ENCODE results near the gene FUT6.

- TF ChIP-seq CTCF (IDR thresholded peaks at IDR 0.05) (no peak), POLR2A (IDR thresholded peaks at IDR 0.05) (no peak)
Measured at GRCh38 chr19:5782322-5782721, 57.2 kb downstream of the FUT6 start.
